Osteocyte (in vitro differentiated cells): ENCODE results near the gene PMAIP1. TPM values are rescaled to one million over a fixed set of nuclear protein-coding genes. Genes with fewer than 3 reads are reported as not detected.
A peak's percentile ranks its signal among the peaks of the same experiment; 100 is the strongest.

ENCODE experiments used
- DNase-seq: peaks from one replicate; pipeline ENCODE4 v3.0.0; 2021; ENCODE audit warnings: mixed read lengths; ENCODE audit not compliant: unreplicated experiment; ENCODE audit errors: extremely low spot score
- H3K27ac Mint-ChIP-seq: one replicate; pipeline ENCODE4 v1.8.0; 2021; ENCODE audit warnings: mild to moderate bottlenecking, mixed read lengths; ENCODE audit not compliant: unreplicated experiment
- H3K27me3 Mint-ChIP-seq: one replicate; pipeline ENCODE4 v1.8.0; 2021; ENCODE audit warnings: mixed read lengths; ENCODE audit not compliant: unreplicated experiment
- H3K36me3 Mint-ChIP-seq: one replicate; pipeline ENCODE4 v1.8.0; 2021; ENCODE audit warnings: mixed read lengths; ENCODE audit not compliant: unreplicated experiment
- H3K4me1 Mint-ChIP-seq: one replicate; pipeline ENCODE4 v1.8.0; 2021; ENCODE audit warnings: mixed read lengths; ENCODE audit not compliant: unreplicated experiment
- H3K4me3 Mint-ChIP-seq: one replicate; pipeline ENCODE4 v1.8.0; 2021; ENCODE audit warnings: mild to moderate bottlenecking, moderate library complexity, mixed read lengths; ENCODE audit not compliant: unreplicated experiment
- H3K9me3 Mint-ChIP-seq: one replicate; pipeline ENCODE4 v1.8.0; 2021; ENCODE audit warnings: mixed read lengths; ENCODE audit not compliant: unreplicated experiment
- total RNA-seq: library from RNA; stranded (reverse); gene quantifications from 2 replicates; pipeline ENCODE4 v1.2.1, GENCODE V29; 2021
- TF ChIP-seq, protein P1 (sequence below): fragments of 200-600 bp; sonication (generic); IDR thresholded peaks from 2 replicates; pipeline ENCODE4 v1.5.0; 2021; ENCODE audit warnings: antibody characterized with exemption, mild to moderate bottlenecking, moderate library complexity

The PMAIP1 gene
- total RNA-seq, 1 donor from 2014 or later: 24.4 TPM

DNA sequence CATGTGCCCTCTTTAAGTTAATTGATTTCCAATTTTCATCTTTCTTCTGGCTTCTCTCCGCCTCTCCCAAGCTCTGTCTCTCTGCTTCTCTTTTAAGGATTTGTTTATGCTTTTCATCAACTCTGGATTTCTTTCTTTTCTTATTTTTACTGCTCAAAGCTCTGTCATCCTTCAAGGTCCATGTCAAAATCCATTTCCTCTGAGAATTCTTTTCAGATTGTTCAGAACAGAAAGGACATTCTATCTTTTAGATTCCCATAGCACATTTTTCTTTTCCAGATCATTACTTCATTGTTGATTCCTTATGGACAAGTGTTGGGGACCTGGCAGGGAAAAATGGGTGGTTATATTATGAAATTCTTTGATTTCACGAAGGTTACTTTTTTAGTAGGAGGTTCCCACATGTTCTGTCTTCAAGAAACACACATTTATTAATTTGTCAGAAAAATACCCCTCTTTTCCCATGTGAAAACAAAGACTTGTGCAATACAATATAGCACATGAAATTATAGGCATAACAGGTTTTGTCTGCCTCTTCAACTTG lies 12.3 kb downstream of the PMAIP1 start:
- Mint-ChIP-seq H3K36me3 (peaks cover 3% of the 10 kb centered on the region), H3K4me1 (peaks cover 61% of the 10 kb centered on the region), H3K9me3 (peaks cover 4% of the 10 kb centered on the region), H3K27me3 (no peaks in the 10 kb centered on the region), H3K4me3 (no peak overlapping the region), H3K27ac (no peak overlapping the region)
- DNase-seq: no peak
- TF ChIP-seq, protein P1, sequence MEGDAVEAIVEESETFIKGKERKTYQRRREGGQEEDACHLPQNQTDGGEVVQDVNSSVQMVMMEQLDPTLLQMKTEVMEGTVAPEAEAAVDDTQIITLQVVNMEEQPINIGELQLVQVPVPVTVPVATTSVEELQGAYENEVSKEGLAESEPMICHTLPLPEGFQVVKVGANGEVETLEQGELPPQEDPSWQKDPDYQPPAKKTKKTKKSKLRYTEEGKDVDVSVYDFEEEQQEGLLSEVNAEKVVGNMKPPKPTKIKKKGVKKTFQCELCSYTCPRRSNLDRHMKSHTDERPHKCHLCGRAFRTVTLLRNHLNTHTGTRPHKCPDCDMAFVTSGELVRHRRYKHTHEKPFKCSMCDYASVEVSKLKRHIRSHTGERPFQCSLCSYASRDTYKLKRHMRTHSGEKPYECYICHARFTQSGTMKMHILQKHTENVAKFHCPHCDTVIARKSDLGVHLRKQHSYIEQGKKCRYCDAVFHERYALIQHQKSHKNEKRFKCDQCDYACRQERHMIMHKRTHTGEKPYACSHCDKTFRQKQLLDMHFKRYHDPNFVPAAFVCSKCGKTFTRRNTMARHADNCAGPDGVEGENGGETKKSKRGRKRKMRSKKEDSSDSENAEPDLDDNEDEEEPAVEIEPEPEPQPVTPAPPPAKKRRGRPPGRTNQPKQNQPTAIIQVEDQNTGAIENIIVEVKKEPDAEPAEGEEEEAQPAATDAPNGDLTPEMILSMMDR: no peak

DNA sequence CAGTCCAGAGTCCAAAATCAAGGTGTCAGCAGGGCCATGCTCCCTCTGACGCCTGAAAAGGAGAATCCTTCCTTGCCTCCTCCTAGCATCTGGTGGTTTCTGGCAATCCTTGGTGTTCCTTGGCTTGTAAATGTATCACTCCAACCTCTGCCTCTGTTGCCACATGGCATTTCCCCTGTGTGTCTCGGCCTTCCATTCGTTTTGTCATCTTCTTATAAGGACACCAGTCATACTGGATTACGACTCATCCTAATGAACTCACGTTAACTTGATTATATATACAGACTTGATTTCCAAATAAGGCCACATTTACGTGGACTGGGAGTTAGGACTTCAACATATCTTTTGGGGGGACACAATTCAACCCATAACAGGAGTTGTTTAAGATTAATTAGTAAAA lies 15.8 kb downstream of the PMAIP1 start:
- no peaks in the 10 kb centered on the region for H3K27me3 Mint-ChIP-seq
- TF ChIP-seq, protein P1: no peak
- no peak overlapping the region for H3K4me3 Mint-ChIP-seq
- DNase-seq: no peak
- peaks cover 50% of the 10 kb centered on the region for H3K4me1 Mint-ChIP-seq
- no peak overlapping the region for H3K27ac Mint-ChIP-seq
- peaks cover 4% of the 10 kb centered on the region for H3K9me3 Mint-ChIP-seq
- peaks cover 3% of the 10 kb centered on the region for H3K36me3 Mint-ChIP-seq

DNA sequence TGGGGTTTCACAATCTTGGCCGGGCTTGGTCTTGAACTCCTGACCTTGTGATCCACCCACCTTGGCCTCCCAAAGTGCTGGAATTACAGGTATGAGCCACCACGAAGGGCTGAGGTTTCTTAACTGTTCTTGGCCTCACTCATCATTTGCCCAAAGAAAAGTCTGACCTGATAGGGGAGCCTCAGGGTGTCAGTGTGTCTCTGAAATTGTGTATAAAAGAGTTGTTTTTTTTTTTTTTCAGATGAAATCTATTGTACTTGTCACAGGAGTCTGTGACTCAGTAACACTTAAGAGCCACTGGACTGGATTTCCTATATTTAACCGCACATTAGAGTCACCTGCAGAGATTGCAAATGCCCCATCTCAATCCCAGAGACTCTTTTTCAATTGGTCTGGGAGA lies 16.9 kb downstream of the PMAIP1 start:
- TF ChIP-seq, protein P1: no peak
- no peak overlapping the region for H3K4me3 Mint-ChIP-seq
- DNase-seq: no peak
- peaks cover 43% of the 10 kb centered on the region for H3K4me1 Mint-ChIP-seq
- no peaks in the 10 kb centered on the region for H3K27me3 Mint-ChIP-seq
- no peak overlapping the region for H3K27ac Mint-ChIP-seq
- H3K36me3 Mint-ChIP-seq: peaks cover 3% of the 10 kb centered on the region
- H3K9me3 Mint-ChIP-seq: peaks cover 4% of the 10 kb centered on the region

DNA sequence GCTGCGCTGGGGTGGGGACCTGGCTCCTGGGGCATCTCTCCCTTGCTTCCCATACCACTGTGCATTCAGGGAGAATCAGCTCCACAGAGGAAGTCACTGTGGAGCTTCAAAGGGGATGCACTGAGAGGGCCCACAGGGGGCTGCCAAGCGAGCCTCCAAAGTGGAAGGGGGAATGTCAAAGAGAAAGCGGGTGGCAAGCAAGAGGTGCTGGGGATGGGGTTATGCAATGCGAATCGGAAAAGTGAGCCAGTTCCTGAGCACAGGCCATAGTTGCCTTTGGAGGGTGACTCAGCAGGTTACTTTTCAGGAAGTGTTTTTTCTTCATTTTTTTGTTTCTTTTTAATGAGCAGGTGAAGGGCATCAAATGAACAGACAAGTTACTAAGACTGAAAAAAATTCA lies 17.6 kb downstream of the PMAIP1 start:
- Mint-ChIP-seq H3K9me3 (peaks cover 2% of the 10 kb centered on the region), H3K36me3 (peaks cover 2% of the 10 kb centered on the region), H3K4me1 (peaks cover 36% of the 10 kb centered on the region), H3K27ac (peak overlapping the region; percentile 20), H3K4me3 (no peak overlapping the region), H3K27me3 (no peaks in the 10 kb centered on the region)
- TF ChIP-seq, protein P1: no peak
- peak; percentile 51 for DNase-seq

DNA sequence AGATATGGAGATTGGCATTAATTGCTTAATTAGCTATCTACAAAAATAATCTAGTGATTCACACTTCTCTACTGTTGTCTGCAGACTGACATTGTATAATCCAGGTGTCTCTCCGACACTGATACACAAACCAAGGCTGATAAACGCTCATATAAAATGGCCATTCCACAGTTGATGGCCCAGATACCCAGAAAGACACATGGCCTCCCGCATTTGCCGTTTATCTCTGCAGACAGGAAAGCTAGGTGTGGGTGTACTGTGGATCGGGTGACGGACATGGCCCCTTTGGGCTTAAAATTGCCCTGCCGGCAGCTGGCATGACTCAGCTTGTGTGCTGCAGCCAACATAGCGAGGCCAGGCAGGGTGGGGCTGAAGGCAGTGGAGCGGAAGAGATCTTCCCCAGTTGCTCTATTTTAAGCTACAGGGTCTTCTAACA lies 18.5 kb downstream of the PMAIP1 start:
- Mint-ChIP-seq H3K9me3 (no peaks in the 10 kb centered on the region), H3K27me3 (peaks cover under 1% of the 10 kb centered on the region), H3K4me3 (no peak overlapping the region), H3K27ac (peak overlapping the region; percentile 72), H3K4me1 (peaks cover 38% of the 10 kb centered on the region), H3K36me3 (no peaks in the 10 kb centered on the region)
- TF ChIP-seq, protein P1: no peak
- DNase-seq: no peak
